ENCODE results near the gene GIGYF1.
A peak's percentile ranks its signal among the peaks of the same experiment; 100 is the strongest.
"Not testable (repeated sequence)": the region's sequence is repeated elsewhere in the genome, so short reads cannot be mapped to it uniquely, and the experiment has no call there.

Gene GIGYF1

DNA sequence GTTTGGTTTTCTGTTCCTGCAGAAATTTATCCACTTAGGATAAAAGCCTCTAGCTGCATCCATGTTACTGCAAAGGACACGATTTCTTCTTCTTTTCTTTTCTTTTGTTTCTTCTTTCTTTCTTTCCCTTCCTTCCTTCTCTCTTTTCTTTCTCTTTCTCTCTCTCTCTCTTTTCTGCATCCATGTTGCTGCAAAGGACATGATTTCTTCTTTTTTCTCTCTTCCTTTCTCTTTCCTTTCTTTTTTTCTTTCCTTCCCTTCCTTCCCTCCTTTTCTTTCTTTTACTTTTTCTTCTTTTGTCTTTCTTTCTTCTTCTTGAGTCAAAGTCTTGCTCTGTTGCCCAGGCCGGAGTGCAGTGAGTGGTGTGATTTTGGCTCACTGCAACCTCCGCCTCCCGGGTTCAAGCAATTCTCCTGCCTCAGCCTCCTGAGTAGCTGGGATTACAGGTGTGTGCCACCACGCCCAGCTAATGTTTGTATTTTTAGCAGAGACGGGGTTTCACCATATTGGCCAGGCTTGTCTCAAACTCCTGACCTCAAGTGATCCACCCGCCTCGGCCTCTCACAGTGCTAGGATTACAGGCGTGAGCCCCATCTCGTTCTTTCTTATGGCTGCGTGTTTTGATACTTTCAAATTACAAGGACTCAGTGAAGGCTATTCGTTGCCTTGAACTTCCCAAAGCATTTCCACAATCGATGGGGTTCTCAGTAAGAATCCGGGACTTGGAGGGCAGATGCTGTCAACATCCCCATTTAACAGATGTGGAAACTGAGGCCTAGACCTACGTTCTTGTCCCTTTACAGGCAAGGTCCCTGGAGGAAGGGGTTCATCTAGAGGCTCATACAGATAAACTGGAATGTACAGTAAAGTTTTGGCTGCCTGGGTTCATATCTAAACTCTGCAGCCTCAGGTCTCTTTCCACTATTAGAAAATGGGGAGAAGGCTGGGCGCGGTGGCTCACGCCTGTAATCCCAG is 22.4 kb downstream of the GIGYF1 start:
- no peak for DNase-seq

DNA sequence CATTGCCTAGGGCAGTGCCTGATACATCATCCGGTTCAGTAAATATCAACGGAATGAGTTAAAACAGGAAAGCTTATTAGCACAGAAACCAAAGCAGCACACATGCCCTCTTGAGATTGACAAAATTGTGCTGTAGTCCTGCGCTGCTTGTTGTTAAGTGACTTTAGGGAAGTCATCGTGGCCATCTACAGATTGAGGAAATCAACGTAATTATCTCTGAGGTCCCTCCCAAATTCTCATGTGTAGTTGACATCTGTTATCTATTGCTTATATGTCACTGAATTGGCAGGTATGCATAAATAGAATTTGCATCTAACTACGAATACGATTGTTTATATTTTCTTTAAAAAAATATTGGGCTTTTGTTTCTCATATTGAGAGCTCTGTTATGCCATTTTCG is 24.0 kb downstream of the GIGYF1 start:
- DNase-seq: no peak

DNA sequence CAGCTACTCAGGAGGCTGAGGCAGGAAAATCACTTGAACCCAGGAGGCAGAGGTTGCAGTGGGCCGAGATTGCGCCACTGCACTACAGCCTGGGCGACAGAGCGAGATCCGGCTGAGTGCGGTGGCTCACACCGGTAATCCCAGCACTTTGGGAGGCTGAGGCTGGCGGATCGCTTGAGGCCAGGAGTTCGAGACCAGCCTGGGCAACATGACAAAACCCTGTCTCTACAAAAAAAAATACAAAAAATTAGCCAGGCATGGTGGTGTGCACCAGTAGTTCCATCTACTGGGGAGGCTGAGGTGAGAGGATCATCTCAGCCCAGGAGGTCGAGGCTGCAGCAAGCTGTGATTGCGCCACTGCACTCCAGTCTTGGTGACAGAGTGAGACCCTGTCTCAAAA is 24.9 kb downstream of the GIGYF1 start:
- not testable (repeated sequence) for DNase-seq

DNA sequence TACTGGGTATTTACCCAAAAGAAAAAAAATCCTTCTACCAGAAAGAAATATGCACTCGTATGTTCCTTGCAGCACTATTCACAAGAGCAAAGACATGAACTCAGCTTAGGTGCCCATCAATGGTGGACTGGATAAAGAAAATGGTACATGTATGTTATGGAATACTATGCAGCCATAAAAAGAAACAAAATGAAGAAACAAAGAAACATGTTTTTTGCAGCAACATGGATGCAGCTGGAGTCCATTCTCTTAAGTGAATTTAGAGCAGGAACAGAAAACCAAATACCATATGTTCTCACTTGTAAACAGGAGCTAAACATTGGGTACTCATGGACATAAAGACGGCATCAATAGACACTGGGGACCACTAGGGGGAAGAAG is 26.0 kb downstream of the GIGYF1 start:
- DNase-seq: no peak

DNA sequence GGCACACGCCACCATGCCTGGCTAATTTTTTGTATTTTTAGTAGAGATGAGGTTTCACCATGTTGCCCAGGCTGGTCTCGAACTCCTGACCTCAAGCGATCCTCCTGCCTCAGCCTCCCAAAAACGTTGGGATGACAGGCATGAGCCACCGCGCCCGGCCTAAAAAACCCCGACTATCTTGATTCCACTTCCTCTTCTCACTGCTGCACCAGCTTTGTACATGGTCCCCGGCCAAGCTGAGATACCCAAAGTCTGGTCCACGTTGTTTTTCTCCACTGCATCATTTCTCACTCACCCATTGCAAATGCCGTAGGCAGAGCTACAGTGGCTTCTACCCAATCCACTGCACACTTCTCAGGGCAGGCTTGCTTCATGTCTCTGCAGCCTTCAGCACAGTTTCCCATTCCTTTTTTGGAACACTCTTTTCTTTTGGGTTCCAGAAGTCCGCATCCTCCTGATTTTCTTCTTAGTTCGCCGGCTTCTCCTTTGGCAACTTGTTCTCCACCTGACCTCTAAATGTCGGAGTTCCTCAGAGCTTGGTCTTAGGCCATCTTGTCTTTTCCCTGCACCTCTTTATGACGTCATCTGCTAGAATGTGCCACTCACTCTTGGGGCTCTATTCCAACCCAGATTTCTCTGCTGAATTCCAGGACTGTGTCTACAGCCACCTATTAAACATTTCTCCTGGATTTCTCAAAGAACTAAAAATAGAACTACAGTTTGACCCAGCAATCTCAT is 26.6 kb downstream of the GIGYF1 start:
- DNase-seq: no peak

DNA sequence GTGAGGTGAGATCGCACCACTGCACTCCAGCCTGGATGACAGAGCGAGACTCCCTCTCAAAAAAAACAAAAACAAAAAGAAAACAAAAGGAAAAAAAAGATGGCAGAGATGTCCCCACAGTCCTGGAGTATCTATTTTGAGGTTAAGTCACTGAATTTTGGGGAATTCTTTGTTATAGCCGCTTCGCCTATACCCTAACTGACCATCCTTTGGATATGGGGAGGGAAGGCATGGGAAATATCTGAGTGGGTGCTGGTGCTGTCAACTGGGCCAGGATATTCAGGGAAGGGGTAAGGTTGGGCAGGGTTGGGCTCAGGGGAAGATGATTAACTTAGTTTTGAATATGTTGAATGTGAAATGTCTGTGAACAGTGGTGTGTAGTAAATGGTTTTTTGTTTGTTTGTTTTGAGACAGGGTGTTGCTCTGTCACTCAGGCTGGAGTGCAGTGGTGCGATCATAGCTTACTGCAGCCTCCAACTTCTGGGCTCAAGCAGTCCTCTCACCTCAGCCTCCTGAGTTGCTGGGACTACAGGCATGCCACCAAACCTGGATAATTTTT is 28.8 kb downstream of the GIGYF1 start:
- DNase-seq: no peak

DNA sequence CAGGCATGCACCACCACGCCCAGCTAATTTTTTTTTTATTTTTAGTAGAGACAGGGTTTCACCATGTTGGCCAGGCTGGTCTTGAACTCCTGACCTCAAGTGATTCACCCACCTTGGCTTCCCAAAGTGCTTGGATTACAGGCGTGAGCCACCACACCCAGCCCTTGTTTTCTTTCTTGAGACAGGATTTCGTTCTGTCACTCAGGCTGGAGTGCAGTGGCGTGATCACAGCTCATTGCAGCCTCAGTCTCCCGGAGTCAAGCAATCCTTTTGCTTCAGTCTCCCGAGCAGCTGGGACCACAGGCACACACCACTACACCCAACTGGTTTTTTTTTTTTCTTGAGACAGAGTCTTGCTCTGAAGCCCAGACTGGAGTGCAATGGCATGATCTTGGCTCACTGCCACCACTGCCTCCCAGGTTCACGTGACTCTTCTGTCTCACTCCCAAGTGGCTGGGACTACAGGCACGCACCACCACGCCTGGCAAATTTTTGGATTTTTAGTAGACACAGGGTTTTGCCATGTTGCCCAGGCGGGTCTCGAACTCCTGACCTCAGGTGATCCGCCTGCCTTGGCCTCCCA is 31.8 kb downstream of the GIGYF1 start:
- not testable (repeated sequence) for DNase-seq

DNA sequence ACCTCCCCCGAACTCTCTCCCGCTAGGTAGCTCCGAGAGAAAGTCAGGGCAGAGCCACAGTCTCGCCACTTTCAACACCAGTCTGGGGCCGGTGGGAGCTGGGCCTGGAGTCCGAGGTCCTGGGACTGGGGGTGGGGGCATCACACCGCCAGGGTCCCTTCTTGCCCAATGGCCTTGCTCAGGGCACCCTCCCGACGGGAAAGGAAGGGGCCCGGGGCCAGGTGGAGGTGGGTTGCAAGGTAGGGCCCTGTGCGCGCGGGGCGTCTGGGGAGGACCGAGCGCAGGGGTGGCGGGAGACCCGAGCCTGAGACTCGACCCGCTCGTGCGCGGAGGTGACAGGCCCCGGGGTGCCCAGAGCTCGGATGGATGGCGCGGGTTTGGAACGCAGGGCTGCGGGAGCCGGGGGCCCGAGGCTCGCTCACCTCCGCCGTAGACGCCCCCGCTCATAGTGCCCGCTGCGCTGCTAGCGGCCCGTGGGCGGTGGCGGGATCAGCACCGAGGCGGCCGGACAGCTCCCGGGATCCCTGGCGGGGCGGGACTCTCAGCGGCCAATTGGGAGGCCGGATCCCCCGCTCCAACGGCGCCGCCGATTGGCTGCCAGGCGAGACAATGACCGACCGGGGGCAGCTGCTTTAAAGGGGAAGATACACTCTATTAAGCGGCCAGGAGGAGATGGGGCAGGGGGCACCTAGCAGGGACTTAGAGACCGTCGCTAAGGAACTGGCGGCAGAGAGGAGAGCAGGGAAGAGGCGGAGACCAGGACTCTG is 38.0 kb downstream of the GIGYF1 start, which contains the start of gene ACTL6B:
TSS of gene ACTL6B (minus strand) at position 541 of the 767 bp plus-strand sequence. CDS start at position 447, 94 bp downstream.
- DNase-seq: peak; percentile 86

DNA sequence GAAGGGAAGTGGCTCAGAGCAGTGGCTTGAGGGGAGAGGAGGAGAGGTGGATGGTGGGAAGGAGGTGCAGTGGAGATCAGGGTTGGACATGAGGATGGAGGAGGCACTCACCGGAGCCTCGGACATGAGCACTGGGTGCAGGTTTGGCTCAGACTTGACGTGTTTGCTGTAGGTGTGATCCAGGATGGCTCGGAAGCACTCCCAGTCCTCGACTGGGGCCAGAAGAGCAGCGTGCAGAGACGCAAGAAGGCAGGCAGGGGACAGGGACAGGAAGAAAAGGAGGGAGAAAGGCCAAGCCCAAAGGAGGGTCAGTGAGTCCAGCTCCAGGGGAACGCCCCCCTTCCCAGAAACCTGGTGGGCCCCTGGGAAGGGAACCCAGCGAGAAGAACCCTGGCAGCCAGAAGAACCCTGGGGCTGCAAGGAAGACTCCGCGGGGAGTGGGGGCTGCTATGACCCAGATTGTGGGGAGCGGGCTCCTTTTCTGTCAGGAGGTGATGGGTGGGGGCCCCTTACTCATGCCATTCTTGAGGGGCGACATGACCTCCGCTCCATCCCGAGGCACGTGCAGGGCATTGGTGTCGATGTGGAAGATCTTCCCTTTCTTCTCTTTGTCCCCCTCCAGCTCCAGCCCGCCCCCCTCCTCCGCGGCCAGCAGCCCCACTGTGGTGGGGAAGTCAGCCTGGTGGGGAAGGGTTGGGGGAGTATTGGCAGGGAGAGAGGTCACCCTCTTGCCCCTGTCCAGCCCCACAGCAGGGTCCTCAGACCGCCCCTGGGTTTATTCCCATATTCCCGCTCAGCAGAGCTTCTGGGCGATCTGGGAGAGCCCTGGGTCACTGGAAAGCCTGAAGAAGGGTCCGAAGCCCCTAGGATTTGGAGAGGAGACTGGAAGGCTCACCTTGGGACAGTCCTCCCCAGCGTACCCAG is 38.9 kb downstream of the GIGYF1 start:
- DNase-seq: no peak

DNA sequence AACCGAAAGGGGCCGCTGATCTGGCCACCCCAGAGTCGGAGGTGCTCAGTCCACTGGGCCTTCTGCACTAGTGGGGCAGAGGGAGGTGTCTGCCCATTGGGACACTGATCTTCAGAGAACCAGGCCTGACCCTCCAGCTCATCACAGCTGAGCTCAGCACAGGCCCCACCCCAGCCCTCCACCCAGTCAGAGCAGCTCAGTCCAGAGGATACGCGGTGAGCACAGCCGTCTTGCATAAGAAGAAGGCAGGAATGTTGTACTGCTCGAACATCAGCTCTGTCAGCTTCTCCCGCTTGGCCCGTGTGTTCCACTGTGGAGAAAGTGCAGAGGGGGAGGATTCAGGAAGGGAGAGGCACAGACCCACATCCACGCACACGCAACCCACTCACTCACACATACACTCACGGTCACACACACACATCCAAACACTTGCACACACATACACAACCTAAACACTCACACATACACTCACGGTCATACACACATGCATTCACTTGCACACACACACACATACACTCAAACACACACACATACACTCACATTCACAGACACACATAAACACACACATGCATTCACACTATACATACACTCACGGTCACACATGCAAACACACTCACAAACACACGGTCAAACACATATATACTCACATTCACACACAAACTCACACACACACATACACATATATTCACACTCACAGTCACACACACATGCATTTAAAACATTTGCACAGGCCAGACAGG is 44.1 kb downstream of the GIGYF1 start:
- DNase-seq: no peak

DNA sequence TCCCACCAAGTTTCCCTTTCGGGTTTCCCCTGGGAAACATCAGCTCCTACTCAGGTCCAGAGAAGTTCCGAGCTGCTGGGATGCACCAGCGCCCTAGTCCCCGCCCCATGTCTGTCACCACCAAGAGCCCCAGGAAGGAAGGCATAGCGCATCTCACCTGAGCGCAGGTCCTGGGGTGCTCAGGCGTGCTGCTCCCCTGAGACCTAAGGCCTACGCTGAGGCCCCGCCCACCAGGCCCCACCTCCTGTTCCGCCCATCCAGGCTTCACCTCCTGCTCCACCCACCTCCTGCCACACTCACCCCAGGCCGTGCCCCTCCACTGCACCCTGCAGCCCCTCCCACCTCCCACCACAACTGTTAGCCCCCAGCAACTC is 51.5 kb downstream of the GIGYF1 start:
- DNase-seq: no peak

DNA sequence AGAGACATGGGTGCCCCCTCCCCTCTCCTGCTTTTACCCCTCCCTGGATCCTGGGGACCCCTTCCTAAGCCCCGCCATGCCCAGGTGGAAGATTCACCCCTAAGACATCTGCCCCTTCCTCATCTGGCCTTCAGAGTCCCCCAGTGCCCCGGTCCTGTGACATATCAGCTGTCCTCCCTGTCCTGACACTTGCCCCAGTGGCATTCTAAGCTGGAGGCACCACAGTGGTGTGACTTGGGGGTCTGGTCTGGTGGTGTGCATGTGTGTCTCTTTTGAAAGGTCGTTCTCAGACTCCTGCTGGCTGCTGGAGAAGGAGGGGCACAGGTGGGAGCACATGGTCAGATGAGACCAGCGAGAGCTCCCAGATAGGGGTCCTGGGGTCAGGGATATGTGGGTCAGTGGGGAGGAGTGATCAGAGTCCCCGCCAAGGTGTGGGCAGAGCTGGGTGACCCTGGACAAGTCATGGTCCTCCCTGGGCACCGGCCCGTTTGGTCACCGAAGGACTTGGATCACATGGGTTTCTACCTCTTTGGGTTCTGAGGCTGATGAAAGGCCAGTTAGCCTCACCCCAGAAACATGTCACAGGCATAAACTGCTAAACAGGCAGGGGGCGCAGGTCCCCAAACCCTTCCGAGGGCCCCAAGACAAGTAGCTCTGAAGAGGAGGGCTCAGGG is 52.1 kb downstream of the GIGYF1 start:
- DNase-seq: no peak

DNA sequence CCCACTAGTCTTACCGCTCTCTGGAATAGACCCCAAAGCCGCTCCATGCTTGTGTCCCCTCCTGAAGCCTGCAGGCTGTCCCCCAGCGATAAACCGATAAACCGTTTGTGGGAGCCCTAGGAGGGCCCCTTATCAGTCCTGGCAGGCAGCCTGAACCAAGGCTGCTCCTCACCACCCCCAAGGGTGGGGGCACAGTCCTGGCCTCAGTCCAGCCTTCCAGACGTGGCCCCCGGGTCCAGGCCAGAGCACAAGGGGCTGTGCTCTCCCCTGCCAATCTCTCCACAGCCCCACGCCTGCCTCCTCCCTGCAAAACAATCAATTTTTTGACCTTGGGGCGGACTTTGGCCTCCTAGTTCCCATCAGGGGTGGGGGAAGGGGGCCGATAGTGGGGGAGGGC is 52.6 kb downstream of the GIGYF1 start, which contains the start of gene TFR2:
TSS of gene TFR2 (minus strand) at position 90 of the 397 bp plus-strand sequence. CDS start at position 47, 43 bp downstream.
- DNase-seq: no peak

DNA sequence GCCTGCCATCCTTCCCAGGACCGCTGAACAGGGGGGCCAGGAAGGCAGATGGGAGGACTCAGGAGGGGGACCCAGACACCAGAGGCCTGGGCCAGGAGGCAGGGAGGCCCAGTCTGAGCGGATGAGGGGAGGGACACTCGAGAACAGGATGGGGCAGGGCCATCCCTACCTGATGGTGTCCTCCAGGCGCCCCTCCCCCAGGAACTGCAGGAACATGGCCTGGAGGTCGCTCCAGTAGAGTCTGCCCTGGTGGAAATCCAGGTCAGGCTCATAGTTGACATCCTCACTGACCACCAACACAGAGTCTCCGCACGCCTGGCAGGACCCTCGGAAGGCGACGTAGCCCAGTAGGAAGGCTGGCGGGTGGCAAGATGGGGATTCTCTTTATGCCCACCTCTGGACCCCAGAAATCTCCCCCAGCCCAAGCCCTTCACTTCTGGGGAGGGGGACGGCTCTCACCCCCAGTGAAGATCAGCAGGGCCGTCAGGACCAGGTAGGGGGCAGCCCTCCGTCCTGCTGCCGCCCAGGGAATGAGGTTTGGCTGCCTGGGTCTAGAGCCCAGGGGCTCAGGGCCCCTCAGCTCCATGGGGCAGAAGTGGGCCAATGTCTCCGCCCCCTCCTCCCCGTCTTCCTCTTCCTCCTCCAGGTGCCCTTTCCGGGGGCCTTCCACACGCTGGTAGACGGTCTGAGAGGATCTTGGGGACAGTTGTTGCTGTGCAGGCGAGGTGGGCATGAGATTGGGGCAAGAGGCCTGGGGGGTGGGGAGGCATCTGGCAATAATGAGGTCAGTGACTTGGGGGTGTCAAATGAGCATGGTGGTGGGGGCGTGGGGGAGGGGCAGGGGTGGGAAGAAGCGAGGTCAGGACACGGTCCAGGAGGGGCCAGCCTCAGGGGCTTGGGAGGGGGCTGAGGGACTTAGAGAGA is 53.3 kb downstream of the GIGYF1 start:
- no peak for DNase-seq

DNA sequence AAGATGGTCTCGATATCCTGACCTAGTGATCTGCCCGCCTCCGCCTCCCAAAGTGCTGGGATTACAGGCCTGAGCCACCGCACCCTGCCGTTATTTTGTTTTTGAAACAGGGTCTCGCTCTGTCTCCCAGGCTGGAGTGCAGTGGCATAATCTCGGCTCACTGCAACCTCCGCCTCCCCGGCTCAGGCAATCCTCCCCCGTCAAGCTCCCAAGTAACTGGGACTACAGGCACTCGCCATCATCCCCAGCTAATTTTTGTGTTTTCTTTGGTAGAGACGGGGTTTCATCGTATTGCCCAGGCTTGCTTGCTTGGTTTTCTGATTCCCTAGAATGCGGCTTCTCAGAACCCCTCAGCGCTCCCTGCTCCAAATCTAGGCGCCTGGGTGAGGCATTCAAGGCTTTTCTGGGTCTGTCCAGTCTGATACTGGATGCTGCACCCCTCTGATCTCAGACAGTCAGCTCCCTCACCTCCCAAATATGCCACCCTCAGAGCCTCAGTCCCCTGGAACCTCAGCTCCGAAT is 54.0 kb downstream of the GIGYF1 start:
- DNase-seq: no peak

DNA sequence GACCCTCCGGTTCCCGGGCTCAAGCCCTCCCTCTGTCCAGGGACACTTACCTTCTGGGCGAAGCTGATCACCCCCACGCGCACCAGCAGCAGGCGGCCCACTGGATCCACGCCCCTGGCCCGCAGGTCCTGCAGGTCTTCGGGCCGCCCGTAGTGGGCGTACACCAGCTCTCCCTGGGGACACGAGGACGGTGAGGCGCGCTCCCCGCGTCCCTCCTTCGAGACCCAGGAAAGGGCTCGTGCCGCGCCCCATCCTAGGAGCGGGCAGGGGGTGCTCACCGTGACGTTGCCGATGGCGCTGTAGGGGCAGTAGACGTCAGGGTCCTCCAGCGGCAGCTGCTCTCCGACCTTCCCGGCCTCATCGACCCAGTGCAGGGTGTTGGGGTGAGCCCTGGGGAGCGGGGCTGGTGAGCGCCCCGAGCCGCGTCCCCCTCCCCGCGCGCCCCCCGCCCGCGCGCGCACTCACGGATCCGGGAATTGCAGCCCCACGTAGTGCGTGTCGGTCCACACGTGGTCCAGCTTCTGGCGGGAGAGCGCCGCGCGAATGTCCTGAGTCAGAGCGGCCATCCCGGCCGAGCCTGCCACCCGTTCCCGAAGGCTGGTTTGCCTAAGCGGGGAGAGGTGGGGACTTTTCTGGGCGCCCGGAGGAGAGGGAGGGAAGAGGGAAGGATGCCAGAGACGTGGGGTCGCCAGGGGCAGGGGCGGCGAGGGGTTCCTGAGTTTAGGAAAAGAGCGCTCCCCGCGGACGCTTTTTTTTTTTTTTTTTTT is 60.9 kb downstream of the GIGYF1 start:
- peak; percentile 74 for DNase-seq

DNA sequence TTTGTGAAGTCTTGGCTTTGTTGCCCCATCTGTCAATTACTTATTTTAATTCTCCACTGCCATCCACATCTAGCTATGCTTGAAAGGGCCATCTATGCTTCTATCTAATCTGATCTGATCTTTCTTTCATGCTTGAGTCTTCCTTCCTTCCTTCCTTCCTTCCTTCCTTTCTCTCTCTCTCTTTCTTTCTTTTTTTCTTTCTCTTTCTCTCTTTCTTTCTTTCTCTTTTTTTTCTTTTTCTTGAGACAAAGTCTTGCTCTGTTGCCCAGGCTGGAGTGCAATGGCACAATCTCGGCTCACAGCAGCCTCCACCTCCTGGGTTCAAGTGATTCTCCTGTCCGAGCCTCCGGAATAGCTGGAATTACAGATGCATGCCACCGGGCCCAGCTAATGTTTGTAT is 64.0 kb downstream of the GIGYF1 start:
- DNase-seq: no peak
